Body of pancreas (tissue), 4 donors: ENCODE measurements around the gene MEX3B. TPM values are rescaled to one million over a fixed set of nuclear protein-coding genes. Genes with fewer than 3 reads are reported as not detected.

ENCODE experiments used
- ATAC-seq: fragments of 150-250 bp; one replicate; pipeline ENCODE4 v1.9.1; 2016
- DNase-seq, 4 donors: peaks; one replicate each; pipeline ENCODE4 v3.0.0-alpha.2; 2019
- H3K27ac ChIP-seq, 4 donors: fragments of 200-600 bp; sonication (generic); 1 replicate in 3 of 4; 2 replicates in 1 of 4; pipeline versions ENCODE4 v1.5.1 to v1.6.1; 2016 to 2019; ENCODE audit warnings: mild to moderate bottlenecking in 1 of 4, mixed read lengths in 1 of 4, moderate library complexity in 1 of 4
- H3K27me3 ChIP-seq, 2 donors: fragments of 200-600 bp; sonication (generic); one replicate each; pipeline ENCODE4 v1.6.0; 2016; ENCODE audit warnings: mild to moderate bottlenecking in 1 of 2
- H3K36me3 ChIP-seq, 2 donors: fragments of 200-600 bp; sonication (generic); replicated peaks in 1 of 2; 2 replicates each; pipeline ENCODE4 v1.5.1; 2016; ENCODE audit warnings: low read depth in 2 of 2; ENCODE audit not compliant: insufficient read depth in 1 of 2
- H3K4me1 ChIP-seq: fragments of 200-600 bp; sonication (generic); one replicate; pipeline ENCODE4 v1.6.0; 2016
- H3K4me3 ChIP-seq, 2 donors: fragments of 200-600 bp; sonication (generic); 1 replicate in 1 of 2; 2 replicates in 1 of 2; pipeline ENCODE4 v1.5.1; 2016 to 2019
- H3K9me3 ChIP-seq, 3 donors: fragments of 200-600 bp; sonication (generic); 1 replicate in 2 of 3; 2 replicates in 1 of 3; pipeline ENCODE4 v1.5.1; 2016
- POLR2A ChIP-seq, 3 donors: fragments of 450-650 bp; IDR thresholded peaks; one replicate each; pipeline ENCODE4 v1.6.1; 2016; ENCODE audit warnings: antibody characterized with exemption in 3 of 3, mild to moderate bottlenecking in 2 of 3
- WGBS, 2 donors: methylation state at CpG; one replicate each; pipeline ENCODE4 v1.1.5; 2017; 5-methylcytosine and 5-hydroxymethylcytosine counted together
- intact Hi-C: fragments of 100-400 bp; cut with DNase I; formaldehyde crosslinking; loops from one replicate; pipeline ENCODE4 v1.15.1; 2023
- total RNA-seq, 2 donors: library from RNA; depleted of rRNA; stranded (reverse); fragments of >200 nt; gene quantifications; one replicate each; pipeline ENCODE4 v1.1.0, GENCODE V29; 2016
- TF ChIP-seq, protein P1 (sequence below), 7 experiments: fragments of 450-650 bp in 4 of 7; fragments of 200-600 bp in 3 of 7; sonication (generic) in 3 of 7; IDR thresholded peaks; one replicate each; pipeline ENCODE4 v1.5.1; 2016 to 2019; ENCODE audit warnings: antibody characterized with exemption in 7 of 7

The MEX3B gene
- total RNA-seq, 2 donors from 2014 or later = 0.52 TPM; not detected in 1

DNA sequence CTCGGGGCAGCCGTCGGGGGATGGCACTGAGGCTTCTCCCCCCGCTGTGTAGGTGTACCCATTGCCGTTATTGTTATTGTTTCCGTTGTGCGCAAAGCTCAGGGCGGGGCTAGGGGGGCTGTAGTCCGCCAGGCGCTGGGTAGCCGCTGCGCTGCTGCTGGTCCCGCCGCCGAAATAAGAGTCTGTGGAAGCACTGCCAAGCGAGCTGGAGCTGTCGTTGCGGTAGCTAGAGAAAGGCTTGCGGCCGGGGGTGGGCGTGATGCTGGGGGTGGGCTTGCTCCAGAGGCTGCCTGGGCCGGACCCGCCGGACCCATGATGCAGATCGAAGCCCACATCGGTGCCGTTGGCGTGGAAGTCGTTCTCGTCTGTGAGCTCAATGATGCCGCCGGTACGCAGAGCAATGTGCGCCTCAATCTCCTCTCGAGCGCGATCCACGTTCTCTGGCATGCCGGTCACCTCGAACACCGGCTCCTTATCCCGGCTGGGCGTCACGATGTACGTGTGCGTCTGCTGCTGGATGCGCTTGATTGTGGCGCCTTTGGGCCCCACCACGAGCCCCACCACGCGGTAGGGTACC is 1.9 kb downstream of the MEX3B start:
- ATAC-seq (no peak), DNase-seq (peak in 1 of 4 donors; percentile 2)
- Histone ChIP-seq H3K9me3 (no peaks in the 10 kb centered on the region), H3K27ac (no peak overlapping the region), H3K27me3 (peaks cover 0 to 9% of the 10 kb centered on the region in 2 donors), H3K36me3 (no peaks in the 10 kb centered on the region), H3K4me1 (peaks cover 39% of the 10 kb centered on the region), H3K4me3 (no peak overlapping the region)
- intact Hi-C loops = no loop called here
- WGBS, 2 donors = 20 to 27% methylated on average over 18 to 44 of the region's 51 CpGs
- TF ChIP-seq POLR2A (IDR thresholded peaks at IDR 0.05) = no peak
- TF ChIP-seq, protein P1, sequence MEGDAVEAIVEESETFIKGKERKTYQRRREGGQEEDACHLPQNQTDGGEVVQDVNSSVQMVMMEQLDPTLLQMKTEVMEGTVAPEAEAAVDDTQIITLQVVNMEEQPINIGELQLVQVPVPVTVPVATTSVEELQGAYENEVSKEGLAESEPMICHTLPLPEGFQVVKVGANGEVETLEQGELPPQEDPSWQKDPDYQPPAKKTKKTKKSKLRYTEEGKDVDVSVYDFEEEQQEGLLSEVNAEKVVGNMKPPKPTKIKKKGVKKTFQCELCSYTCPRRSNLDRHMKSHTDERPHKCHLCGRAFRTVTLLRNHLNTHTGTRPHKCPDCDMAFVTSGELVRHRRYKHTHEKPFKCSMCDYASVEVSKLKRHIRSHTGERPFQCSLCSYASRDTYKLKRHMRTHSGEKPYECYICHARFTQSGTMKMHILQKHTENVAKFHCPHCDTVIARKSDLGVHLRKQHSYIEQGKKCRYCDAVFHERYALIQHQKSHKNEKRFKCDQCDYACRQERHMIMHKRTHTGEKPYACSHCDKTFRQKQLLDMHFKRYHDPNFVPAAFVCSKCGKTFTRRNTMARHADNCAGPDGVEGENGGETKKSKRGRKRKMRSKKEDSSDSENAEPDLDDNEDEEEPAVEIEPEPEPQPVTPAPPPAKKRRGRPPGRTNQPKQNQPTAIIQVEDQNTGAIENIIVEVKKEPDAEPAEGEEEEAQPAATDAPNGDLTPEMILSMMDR (IDR thresholded peaks at IDR 0.05) = no peak

DNA sequence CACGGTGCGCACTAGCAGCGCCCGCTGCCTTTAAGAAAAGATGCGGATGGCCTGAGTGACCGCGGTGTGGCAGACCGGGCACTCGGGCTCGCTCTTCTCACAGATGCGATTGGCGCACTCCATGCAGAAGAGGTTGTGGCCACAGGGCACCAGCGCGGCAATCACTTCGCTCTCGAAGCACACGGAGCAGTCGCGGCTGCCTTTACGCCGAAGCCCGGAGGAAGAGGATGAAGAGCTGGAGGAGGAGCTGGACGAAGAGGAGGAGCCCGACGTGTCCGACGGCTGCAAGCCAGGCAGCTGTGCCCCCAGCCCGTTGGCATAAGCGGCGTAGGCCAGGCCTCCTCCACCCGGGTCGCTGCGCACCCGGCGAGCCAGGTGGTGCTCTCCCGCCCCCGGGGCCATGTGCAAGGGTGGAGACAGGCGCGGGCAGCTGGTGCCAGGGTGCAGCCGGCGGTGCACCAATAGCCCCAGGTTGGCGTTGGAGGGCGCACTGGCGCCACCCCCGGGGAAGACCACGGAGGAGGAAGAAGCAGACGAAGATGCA is 2.6 kb downstream of the MEX3B start:
- TF ChIP-seq, protein P1 (IDR thresholded peaks at IDR 0.05) = no peak
- DNase-seq (no peak), ATAC-seq (no peak)
- Histone ChIP-seq H3K9me3 (no peaks in the 10 kb centered on the region), H3K27me3 (peaks cover 0 to 9% of the 10 kb centered on the region in 2 donors), H3K27ac (no peak overlapping the region), H3K36me3 (no peaks in the 10 kb centered on the region), H3K4me1 (peaks cover 39% of the 10 kb centered on the region), H3K4me3 (no peak overlapping the region)
- 55 to 70% methylated on average over 27 to 47 of the region's 47 CpGs for WGBS, 2 donors
- intact Hi-C loops = no loop called here

DNA sequence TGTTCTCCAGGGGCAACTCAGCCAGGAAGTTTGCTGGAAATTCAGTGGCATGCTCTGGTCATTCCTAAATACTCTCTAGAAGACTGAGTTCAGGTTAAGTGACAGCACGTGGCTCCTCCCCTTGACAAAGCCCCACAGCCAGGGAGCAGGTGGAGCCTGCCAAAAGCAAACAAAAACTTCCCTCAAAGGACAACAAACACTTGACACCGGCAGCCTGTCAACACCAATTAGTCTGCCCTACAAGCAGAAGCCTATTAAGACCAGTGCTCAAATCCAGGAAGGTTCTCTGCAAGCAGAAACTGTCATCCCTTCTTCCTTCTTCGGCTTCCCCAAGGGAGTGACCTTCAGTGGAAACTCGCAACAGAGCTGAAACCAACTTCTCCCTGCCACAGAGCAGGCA is 5.0 kb downstream of the MEX3B start:
- Histone ChIP-seq H3K9me3 (no peaks in the 10 kb centered on the region), H3K4me3 (no peak overlapping the region), H3K4me1 (peaks cover 28% of the 10 kb centered on the region), H3K27me3 (peaks cover 0 to 9% of the 10 kb centered on the region in 2 donors), H3K27ac (no peak overlapping the region), H3K36me3 (no peaks in the 10 kb centered on the region)
- intact Hi-C loops = no loop called here
- ATAC-seq (peak; percentile 34), DNase-seq (peak in 2 of 4 donors; percentile 30 to 53)
- 14 to 17% methylated on average over 4 of the region's 4 CpGs for WGBS, 2 donors
- TF ChIP-seq POLR2A (IDR thresholded peaks at IDR 0.05) = no peak
- TF ChIP-seq, protein P1 (IDR thresholded peaks at IDR 0.05) = no peak

DNA sequence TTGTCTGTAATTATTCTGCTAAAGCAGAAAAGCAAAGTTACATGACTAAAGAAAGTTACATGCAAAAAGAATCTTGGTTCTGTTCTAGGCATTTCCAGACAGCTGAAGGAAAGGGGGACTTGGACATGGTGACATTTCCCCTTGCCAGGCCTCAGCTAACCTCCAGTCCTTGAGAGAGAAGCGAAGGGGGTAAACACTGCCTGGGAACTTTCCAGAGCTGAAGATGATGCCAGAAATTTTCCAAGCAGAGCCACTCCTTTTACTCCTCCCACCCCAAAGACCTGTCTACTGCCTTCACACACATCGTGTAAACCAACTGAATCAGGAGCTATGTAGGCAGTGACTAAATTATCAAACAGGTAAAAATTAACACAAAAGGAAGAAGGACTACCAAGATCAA is 5.4 kb downstream of the MEX3B start:
- intact Hi-C loops = no loop called here
- WGBS, 2 donors = 6 to 20% methylated on average over 2 of the region's 2 CpGs
- peak in 1 of 4 donors; percentile 13 for DNase-seq

More for the DNA sequence above, 5.4 kb downstream of the MEX3B start:
- no peak for TF ChIP-seq POLR2A (IDR thresholded peaks at IDR 0.05)
- TF ChIP-seq, protein P1 (IDR thresholded peaks at IDR 0.05) = no peak
- H3K36me3 ChIP-seq = no peaks in the 10 kb centered on the region
- H3K9me3 ChIP-seq = no peaks in the 10 kb centered on the region
- peaks cover 25% of the 10 kb centered on the region for H3K4me1 ChIP-seq
- peaks cover 0 to 9% of the 10 kb centered on the region in 2 donors for H3K27me3 ChIP-seq
- H3K27ac ChIP-seq = no peak overlapping the region
- no peak for ATAC-seq
- no peak overlapping the region for H3K4me3 ChIP-seq
